ENCODE measurements around the gene ATP2B2. TPM values are rescaled to one million over a fixed set of nuclear protein-coding genes. Genes with fewer than 3 reads are reported as not detected.

ATP2B2 gene
- total and polyA plus RNA-seq, 2 of the 8 experiments (the other 6 are each of a cell fraction or from before 2014, with no cell fraction given): 0.14 to 1.2 TPM

DNA sequence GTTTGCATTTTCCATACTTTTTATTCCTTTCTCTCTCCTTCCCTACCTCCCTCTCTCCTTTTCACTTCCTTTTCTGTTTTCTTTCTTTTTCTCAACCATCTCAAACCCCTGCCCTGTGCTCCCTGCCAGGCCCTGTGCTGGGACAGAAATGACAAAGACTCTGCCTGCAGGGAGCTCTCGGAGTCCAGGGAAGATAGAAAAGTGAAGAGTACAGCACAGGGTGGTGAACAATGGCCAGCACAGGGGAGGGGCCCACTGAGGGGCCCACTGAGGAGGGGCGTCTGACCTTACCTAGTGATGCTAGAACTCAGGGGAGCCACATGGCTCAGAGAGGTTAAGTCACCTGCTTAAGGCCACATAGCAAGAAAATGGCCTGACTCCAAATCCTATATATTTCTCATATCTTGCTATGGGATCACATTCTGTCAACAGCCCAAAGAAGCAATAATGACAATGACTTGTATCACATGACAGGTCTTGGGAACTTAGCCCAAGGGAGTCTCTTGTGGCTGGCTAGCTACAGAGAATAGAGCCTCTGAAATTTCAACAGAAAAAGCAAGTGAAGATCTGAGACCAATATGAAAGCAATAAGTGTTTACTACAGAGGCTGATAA lies 44.3 kb upstream of the ATP2B2 start (continued):
- TF ChIP-seq RNF2 (IDR thresholded peaks at IDR 0.05; ENCODE audit: borderline replicate concordance, low read depth, low read length, missing control alignments, poor library complexity, severe bottlenecking): no peak

Data from H1 (cell line).